ENCODE results near the gene PTPRJ.
A peak's percentile ranks its signal among the peaks of the same experiment; 100 is the strongest.

The PTPRJ gene

DNA sequence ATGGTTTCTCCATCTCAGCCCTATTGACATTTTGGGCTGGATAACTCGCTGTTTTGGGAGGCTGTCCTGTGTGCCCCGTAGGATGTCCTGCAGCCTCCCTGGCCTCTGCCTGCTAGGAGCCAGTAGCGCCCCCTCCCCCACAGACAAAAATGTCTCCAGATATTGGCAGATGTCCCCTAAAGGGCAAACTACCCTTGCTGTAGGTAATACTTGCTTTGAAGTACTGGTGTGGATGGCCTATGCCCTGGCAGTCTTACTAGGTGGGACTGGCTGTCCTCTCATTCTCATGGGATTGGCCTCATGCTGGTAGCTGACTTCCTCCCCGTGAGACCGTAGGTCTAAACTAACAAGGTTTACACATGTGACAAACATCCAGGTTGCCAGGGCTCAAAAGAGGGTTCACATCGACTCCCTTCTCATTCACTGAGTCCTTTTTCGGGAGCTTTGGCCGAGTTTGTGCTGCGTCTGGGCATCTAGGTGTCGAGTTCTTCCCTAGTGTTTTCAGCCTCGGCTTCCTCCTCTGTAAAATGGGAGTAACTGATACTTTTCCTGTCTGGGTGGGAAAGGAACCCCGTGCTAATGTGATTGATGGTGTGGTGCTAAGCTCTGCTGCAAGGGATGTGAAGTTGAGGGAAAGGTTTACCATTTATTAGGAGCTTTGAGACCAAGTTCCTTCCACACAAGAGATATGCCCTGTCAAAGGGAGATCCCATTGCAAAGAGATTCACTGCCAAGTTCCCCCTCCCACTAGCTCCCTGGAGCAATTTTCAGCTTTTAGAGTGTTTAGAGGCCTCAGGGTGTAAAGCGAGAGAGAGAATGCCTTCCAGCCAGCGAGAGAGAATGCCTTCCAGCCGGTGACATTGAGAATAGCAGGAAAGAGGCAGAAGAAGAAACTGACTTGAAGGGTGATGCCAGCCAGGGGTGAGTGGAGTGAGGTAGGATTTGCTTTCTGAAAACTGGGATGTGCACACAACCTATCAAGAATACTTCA lies 17.0 kb downstream of the PTPRJ start:
- DNase-seq, result no peak

DNA sequence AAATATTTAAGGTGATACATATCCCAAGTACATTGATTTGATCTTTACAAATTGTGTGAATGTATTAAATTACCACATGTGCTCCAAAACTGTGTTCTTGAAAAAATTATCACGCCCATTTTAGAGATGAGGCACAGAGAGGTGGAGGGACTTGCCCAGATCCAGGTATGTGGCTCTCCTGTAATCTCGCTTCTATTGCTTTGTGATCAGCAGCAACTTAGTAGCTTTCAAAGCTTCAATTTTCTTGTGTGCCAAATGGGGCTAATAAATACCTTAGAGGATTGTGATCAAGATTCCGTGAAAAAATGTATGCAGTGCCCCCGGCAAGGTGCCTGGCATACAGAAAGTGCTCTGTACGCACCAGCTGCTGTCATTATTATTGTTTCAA lies 18.0 kb downstream of the PTPRJ start:
- DNase-seq, result no peak

DNA sequence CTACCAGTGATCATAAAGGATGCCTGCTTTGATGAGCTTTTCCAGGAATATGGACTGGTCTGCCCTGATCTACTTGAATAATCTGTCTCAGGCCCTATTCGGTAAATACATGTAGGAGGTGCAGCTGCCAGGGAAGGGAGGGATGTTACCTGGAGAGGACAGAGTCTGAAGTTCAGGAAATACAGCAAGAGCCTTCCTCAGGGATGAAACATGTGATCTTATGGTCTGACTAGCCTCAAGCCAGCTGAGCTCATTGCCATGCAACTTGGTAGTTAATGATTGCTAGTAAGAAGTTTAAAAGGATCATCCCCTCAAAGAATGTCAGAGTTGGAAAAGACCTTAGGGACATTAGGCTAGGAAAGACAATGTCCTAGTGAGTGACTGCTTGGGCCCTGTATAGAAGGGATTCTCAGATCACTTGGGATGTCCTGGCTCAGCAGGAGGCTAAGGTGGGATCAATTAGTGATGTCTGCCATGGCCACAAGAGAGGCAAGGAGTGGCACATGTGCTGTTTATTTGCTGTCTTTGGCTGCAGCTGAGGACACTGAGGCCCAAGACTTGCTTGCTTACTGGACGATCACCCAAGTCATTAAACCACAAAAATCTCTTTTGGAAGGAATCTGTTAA lies 18.5 kb downstream of the PTPRJ start:
- no peak for DNase-seq

DNA sequence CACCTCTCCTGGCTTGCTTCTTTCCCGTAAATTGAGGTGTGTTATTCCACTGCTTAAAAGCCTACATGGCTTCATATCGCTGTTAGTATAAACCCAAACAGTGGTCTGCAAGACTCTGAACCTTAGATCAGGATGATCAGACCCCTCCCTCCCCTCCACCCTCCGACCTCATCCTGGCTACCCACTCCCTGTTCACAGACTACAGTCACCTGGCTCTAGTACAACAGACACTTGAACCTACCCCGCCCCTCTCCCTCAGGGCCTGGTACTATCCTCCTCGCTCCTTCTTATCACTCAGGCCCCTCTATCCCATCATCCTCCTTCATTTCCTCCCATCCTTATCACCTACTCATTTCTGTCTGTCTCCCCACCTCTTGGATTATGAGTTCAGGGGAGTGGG lies 20.1 kb downstream of the PTPRJ start:
- DNase-seq, result no peak

DNA sequence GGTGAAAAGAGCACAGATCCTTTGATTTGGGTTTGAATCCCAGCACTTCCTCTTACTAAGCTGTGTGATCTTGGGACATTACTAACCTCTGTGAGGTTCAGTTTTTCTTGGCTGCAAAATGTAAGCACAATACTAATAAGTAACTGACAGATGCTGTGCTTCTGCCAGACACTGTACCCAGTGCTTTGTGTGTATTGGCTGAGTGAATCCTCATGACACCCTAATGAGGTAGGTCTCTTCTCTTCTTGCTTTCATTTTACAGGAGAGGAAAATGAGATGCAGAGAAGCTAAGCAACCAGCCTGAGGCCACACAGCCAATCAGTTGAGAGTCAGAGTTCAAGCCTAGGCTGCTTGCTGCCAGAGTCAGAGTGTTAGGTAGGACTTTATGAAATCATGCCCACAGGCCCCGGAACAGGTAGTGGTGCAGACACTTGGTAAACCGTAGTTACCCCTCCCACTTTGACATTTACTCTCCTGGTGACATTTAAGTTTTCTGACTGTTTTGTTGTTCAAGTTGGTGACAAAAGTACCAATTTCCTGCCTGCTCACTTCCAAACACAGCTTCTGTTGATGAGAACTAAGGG lies 21.2 kb downstream of the PTPRJ start:
- DNase-seq, result peak; percentile 65 to 76

DNA sequence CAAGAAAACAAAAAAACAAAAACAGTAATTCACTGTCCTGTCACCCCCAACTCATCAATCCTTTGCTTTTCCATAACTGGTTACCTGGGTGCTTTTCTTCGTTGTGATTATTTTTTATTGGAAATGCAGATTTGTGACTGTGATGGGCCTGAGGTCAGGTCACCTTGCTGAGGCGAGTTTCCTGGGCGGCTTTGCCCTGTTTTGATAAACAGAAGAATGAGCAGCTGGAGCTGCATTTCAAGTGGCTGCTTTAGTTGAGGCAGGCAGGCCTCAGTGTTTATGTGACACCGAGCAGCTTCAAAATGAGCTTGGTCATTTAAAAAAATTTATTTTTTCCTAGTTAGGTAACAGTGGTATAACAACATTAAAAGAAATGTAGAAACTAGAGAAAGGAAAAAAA lies 22.2 kb downstream of the PTPRJ start:
- DNase-seq, result no peak

DNA sequence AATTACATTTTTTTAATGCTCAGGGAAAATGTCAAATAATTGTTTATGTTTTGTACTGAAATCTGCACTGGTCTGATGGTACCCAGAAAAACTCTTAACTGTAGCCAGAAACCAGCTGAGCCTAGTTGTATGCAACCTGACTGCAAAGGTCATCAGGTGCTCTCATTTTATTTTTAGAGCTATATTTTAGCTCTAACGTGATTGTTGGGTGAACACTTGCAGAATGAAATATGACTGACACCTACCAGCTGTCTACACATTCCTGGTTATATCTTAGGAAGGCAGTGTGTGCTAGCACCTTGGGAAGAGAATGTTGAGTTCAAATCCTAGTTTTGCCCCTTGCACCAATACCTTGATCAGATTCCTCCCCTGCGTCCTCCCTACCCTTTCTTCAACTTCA lies 23.6 kb downstream of the PTPRJ start:
- DNase-seq, result no peak

DNA sequence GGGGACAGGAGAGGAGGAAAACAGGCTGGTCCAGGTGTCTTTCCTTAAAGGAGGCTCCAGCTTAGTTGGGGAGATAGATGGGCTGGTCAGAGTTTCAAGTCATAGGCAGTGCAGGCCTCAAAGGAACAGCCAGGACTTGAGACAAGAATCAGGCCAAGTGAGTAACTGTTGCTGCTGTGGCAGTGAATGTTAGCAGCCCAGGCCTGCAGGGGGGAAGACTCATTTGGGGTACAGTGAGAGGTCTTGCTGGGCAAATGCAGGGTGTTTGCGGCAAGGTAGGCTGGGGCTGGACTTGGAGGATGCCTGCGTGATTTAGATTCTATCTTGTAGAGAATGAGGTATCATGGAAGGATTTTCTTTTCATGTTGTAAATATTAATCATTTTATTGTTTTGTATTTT lies 24.1 kb downstream of the PTPRJ start:
- no peak for DNase-seq

DNA sequence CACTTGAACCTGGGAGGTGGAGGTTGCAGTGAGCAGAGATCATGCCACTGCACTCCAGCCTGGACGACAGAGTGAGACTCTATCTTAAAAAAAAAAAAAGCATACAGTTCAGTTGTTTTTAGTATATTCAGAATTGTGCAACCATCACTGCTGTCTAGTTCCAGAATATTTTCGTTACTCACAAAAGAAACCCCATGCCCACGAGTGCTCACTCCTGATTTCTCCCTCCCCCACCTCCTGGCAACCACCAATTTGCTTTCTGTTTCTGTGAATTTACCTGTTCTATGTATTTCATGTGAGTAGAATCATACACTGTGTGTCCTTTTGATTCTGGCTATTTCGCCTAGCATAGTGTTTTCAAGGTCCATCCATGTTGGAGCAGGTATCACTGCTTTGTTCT lies 24.8 kb downstream of the PTPRJ start:
- DNase-seq, result peak; percentile 51 to 63

DNA sequence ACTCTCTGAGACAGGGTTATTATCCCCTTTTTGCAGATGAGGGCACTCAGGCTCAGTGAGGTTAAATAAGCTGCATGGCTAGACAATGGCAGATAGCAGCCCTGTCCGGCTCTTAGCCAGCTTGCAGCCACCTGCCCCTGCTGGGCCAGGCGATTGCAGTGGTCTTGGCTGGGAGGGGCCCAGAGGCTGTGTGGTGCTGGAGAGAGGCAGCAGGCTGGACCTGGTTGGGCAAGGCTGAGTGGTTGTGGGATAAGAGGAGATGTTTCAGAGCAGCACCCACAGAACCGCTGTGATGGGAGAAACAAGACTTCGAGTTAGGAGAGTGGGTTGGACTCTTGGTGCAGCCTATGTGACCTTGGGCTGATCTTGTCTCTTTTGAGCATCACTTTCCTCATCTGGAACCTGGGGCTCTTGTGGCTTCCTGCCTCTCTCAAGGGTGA lies 25.5 kb downstream of the PTPRJ start:
- DNase-seq, result no peak

DNA sequence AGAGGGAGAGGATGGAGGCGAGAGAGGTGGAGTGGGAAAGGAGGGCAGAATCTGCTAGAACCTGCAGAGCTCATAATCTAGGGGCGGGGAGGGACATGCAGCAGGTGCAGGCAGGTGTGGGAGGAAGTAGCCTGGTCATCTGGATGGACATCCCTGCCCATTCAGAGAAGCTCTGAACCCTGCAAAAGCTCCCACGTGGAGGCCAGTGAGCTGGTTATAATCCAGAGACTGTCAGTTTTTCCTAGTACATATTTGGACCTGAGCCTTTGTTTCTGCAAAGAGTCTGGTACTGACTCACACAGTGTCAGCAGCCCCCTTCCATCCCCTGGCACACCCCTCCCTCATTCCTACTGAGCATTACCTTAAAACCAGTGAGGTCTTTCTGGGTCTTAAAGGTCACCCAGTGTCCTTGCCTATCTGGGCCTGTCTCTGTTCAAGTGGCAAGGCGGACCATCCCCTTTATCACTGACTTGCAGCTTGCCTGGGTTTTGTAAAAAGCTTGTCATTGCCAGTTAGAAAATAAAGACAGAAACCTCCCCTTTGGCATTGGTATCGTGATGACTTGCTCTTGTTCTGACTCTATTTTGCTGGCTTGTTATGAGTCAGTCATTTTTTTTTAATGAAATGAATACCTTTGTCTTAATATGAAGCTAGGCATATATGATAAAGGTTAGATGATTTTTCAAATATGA lies 26.1 kb downstream of the PTPRJ start:
- DNase-seq, result peak; percentile 51 to 65

DNA sequence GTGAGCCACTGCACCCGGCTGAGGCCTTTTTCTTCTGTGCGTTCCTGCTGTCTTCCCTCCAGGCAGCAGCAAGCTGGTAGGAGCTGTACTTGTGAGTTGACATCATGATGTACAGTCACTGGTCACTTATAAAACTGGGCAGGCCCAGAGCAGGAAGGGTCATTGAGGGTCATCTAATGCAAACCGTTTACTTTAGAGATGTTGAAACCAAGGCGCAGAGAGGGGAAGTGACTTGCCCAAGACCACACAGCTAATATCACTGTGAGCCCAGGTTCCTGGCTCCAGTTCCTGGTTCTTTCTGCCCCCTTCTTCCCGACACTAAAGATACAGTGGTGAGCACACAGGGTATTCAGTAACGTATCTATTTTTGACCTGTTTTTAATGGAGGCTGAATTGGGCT lies 27.3 kb downstream of the PTPRJ start:
- no peak for DNase-seq

DNA sequence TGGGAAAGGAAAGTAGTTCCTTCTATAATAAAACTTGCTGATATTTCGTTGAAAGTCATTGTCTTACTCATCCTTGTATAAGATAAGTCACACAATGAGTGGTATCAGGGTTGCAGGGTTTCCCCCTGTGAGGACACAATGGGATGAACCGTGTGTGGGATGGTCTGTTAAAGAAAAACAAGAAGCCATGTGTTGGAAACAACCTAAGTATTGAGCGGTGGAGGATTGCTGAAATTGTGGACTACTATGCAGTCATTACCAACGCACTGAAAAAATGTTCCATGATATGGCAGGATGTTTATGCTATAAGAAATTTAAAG lies 28.6 kb downstream of the PTPRJ start:
- peak; percentile 60 to 74 for DNase-seq

DNA sequence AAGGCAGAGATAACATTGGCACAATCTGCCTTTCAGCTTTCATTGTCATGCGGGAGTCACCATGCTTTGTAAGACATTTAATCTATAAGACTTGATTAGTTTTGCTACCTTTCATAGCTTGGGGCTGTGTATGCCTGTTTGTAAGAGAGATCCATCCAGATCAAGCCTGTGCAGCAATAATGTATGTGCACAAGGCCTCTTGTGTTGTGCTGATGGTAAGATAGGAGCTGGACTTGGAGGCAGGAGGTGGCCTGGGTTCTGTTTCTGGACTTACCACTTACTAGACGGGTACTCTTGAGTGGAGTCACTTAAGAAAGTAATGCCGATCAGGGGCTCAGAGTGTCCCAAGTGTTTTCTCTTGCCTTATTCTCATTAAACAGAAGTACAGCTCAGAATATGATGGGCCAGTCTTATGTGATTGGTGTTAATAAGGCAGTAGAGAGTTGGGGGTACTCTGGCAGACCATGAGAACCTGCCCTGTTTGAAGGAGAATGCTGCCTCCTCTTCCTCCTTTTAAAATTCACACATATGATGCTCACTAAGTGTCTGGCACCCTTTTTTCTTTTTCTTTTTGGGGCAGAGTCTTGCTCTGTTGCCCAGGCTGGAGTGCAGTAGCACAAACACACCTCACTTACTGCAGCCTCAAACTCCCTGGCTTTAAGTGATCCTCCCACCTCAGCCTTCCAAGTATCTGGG lies 30.9 kb downstream of the PTPRJ start:
- DNase-seq, result no peak

DNA sequence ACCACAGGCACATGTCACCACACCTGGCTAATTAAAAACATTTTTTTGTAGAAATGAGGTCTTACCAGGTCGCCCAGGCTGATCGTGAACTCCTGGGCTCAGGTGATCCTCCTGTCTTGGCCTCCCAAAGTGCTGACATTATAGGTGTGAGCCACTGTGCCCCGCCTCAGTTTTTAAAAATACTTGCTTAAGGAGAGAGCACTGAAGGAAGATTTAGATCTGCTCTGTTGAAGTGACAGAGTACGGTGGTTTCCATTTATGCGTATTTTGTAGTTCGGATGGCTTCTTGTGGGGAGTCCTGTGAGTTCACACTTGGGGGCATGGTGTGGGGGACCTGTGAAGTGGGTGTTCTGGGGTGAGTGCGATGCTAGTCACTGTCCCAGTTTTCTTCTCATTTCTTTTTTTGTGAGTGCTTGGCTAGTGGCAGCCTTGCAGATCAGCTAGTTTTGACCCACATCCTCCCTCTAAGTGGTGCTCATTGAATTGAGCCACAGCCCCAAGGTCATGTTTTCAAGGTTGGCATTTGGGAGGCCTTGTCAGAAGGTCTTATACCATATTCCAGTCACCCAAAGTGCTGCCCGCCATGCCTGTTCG lies 31.5 kb downstream of the PTPRJ start:
- peak; percentile 46 to 68 for DNase-seq

DNA sequence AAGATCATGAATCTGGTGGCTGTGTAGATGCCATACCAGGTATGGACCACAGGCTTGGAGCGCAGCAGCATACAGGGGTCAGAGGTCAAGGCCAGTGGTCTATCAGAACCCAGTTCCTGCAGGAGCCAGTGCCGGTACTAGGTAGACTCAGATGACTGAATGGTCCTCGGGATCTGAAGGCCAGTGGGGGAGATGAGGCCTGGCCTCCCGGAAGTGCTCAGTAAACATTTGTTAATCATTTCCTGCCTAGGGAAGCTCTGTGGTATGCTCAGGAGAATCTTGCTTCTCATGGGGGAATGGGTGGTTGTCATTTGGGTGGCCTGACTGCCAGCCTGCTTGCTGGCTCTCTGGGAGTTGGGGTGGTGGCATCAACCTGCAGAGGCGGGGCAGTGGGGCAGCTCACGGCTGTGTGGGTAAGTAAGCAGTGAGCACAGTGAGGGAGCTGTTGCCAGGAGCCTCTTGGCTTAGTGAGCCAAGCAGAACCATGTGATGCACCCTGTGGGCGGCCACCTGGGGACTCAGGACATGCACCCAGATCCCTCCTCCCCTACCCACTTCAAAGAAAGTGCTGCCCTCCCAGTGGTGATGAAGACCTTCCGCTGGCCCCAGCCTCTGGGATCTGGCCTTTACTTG lies 33.0 kb downstream of the PTPRJ start:
- DNase-seq, result peak; percentile 54 to 58

DNA sequence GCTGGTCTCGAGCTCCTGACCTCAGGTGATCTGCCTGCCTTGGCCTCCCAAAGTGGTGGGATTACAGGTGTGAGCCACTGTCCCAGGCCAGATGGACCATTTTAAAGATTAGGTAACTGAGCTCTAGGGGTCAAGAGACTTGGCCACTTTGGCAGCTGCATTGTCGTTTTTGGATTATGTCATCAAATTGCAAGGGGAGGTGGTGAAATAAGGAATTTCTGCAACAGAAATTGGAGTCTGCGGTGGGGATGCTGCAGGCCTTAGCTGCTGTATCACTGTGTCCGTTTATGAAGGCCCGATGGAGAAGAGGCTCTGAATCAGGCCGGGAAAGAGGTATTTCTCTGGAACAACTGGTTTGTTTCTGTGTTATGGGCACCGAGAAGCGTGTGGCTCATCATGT lies 34.6 kb downstream of the PTPRJ start:
- no peak for DNase-seq

DNA sequence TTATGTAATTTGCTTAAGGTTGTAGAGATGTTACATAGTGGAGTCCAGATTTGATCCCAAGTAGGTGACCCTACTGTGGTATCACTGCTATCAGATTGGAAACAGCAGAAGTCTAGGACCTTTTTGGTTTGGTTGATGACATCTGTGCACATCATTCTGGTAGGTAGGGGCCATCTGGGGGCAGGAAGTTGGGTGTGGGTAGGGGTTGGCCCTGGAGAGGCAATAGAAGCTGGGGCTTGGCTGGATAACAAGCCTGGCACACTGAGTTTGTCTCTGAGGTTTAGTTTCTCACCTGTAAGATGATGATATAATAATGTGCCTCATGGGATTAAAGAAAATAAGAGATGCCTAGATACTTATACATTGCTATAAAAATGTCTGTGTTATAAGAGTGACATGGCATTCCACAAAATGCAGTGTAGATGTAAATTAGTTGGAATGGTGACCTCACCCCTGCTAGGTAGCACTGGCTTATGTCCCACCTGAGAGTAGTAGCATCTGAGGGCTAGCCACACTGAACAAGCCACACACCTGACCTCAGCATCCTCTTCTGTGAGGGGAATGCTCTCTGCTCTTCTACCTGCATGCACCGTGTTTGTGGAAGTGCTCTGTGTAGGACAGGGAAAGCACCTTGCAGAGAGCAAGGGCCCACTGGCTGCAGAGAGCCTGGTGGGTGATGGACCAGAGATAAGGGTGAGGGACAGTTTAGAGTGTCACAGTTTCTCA lies 36.9 kb downstream of the PTPRJ start:
- peak in 1 of 2 donors; percentile 31 for DNase-seq

DNA sequence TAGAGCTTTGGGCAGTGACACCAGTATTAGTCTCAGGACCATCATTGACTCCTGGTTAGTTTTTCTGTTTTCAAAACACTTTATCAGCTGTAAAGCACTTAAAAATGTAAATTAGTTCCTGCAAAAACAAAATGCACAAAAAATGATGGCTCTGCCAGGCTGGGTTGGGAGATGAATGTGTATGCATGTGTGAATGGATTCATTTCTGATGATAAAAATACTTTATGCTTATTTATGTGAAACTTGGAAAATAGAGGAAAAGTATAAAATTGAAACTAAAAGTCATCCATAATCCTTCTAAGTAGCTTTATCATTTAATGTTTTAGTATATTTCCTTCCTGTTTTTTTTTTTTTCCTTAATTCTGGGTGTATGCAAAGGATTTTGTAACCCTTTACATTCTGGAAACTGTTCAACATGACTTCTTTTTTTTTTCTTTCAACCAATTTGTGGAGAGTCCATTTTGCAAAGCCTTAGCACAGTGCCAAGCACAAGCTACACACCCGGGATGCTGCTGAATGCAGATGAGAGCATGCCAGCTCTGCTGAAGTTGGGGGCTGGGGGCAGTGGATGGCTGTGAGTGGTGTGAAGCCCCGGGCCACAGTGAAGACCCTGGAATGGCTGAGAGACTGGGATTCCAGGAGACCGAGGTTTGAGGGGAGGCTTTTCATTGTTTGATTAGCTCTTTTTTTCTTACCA lies 37.6 kb downstream of the PTPRJ start:
- DNase-seq, result no peak

DNA sequence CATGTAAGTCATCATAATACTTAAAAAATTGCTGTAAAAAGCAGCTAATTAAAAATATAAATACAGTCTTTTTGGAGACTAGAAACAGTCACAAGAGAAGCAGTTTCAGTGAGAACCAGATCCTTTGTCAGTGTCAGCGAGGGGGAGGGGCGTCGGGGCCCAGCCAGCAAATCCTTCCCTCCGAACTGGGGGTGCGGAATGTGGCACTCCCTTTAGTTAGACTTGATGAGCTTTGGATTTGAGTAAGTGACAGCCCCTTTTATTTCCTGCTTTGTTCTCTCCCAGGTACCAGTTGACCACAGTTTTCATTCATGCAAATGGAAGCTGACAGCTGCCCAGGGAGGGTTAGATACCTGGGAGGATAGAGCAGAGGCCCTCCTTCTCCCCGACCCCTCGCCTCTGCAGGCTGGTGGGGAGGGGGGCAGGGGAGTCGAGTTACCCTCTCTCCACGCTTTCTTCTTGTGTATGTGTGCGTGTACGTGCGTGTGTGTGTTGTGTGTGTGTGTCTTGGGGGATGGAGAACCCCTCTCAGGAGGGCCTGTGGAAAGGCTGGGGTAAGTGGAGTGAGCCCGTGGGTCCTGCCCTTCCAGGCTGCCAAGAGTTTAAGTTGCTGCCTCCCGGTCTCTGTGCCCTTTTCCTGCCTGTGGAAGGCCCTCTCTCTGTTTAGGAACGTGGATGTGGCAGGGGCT lies 38.3 kb downstream of the PTPRJ start:
- DNase-seq, result no peak

All from stimulated activated CD4-positive, alpha-beta T cell treated with anti-CD3 and anti-CD28 coated beads, Interleukin-2, amount 100 ng/mL, for 24 hours (primary cell).